ENCODE measurements around the gene ATP10A.

- no peak for TF ChIP-seq CTCF (IDR thresholded peaks at IDR 0.05)
- no peak for TF ChIP-seq POLR2A (IDR thresholded peaks at IDR 0.05)
These were observed 46.7 kb upstream of the ATP10A start for GRCh38 chr15:25909806-25910205.
